Right ventricle myocardium inferior (tissue), 1 donor: ENCODE results near the gene FSTL4. TPM values are rescaled to one million over a fixed set of nuclear protein-coding genes. Genes with fewer than 3 reads are reported as not detected.

ENCODE experiments used
- ATAC-seq: fragments of 200-7000 bp; cut with Tn5 transposase; one replicate; pipeline ENCODE4 v1.9.1; 2020; ENCODE audit warnings: mild to moderate bottlenecking, moderate library complexity
- DNase-seq: peaks from one replicate; pipeline ENCODE4 v3.0.0; 2021; ENCODE audit errors: missing footprints
- intact Hi-C: fragments of 100-400 bp; cut with DNase I; formaldehyde crosslinking; loops from one replicate; pipeline ENCODE4 v1.11.0; 2022
- total RNA-seq: library from RNA; stranded (reverse); fragmentation: NEBNext Ultra II Directional; extraction: Animal tissue kit (Norgen Biotek cat#: 25700); gene quantifications from one replicate; pipeline ENCODE4 v1.2.1, GENCODE V29; 2021
- donor health status: DM: no; HTN: yes; CAD: no; lungs with severe emphysema.

FSTL4 gene
- total RNA-seq, 1 donor from 2014 or later = not detected

DNA sequence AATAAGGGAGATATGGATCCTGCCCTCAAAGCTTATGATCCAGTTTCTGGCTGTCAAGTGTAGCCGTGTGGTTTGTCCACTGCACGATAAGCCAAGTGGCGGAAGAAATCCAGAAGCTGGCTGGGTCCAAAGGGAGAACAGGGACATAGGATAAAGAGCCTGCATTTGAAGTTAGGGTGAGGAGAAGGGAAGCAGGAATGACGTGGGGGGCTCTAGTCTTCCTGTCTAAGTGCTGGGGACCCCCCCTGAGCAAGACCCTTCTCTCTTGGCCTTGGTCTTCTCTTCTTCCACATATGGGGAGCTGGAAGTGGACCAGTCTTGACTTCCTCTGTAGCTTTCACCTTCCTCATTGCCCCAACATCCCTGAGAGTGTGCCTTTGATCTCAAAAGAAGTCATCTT lies 186.6 kb downstream of the FSTL4 start:
- no peak for ATAC-seq
- intact Hi-C loops = loop anchor here (2.0 to 10.0 kb wide), 2 partner anchors 185 to 519 kb away; no protein-coding TSS in a partner anchor
- DNase-seq = no peak

- no peak for ATAC-seq
- no peak for DNase-seq
- intact Hi-C loops = loop anchor here (2.0 to 10.0 kb wide), 2 partner anchors 186 to 520 kb away; no protein-coding TSS in a partner anchor
Observed at GRCh38 chr5:133425222-133425621, 187.1 kb downstream of the FSTL4 start.

DNA sequence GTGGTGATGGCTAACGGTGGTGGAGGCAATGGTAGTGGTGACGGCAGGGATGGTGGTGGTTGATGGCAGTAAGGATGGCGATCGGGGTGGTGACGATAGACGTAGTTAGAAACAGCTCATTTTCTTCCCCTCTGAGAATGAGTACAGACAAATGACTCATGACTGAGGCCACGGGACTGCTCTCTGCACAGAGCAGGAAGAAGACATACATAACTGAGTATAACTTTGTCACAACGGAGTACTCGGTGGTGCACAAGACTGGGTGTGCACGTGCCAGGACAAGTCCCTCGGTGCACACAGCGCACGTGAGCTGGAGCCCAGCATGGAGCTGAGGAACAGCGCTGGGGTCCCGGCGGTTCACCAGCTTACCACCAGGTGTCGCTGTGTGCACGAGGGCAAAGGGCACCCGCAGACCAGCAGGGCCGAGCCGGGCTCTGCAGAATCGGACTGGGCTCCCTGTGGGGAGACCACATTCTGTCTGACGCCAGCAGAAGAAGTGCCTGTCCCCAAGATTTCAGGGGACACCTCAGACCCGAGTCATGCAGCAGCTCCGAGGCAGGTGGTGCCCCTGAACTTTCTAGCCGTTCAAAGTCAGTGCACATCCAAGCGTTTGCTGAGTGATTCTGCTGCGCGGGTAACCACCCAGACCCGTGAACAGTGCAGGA lies 188.6 kb downstream of the FSTL4 start:
- intact Hi-C loops = loop anchor here (2.0 to 10.0 kb wide), 3 partner anchors 187 to 521 kb away; no protein-coding TSS in a partner anchor

GRCh38 chr5:133423011-133423617 lies 189.2 kb downstream of the FSTL4 start:
- peak; percentile 13 for ATAC-seq

More for the DNA sequence above, 188.6 kb downstream of the FSTL4 start:
- ATAC-seq (peak; percentile 77), DNase-seq (peak; percentile 83)

DNA sequence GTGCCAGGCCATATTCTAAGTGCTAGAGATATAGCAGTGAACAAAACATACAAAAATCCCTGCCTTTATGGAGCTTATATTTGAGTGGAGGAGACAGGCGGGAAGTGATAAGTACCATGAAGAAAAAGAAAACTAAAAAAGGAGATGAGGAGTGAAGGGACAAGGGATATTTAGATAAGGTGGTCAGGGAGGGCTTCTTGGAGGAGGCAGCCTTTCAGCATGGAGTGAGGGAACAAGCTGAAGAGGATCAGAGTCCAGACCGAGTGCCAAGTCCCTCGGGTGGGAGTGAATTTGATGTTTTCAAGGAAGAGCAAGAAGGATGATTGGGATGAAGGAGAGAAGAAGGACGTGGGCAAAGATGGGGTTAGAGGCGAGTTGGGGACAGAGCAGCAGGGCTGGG lies 190.5 kb downstream of the FSTL4 start:
- intact Hi-C loops = loop anchor here (5.0 to 10.0 kb wide), 2 partner anchors 445 to 523 kb away; no protein-coding TSS in a partner anchor
- no peak for ATAC-seq
- DNase-seq = no peak

More at GRCh38 chr5:133423011-133423617, 189.2 kb downstream of the FSTL4 start:
- intact Hi-C loops = loop anchor here (5.0 to 10.0 kb wide), 2 partner anchors 444 to 522 kb away; no protein-coding TSS in a partner anchor
- DNase-seq = no peak

DNA sequence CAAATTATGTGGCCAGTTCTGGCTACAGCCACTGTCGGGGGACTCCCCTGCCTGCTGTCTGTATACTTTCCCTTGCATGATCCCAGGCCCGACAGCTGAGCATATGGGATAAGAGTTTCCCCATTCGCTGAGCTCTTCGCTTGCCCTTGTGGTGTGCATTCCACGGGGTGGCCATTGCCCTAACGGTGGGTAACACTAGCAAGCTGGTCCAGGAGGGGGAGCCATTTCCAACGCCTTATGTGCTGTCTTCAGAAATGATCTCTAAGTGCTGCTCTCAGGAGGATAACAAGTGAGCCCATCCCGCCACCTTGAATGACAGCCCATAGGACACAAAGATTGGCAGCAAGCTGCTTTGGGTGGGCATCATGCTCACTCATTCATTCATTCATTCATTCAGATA lies 190.9 kb downstream of the FSTL4 start:
- no peak for DNase-seq
- no peak for ATAC-seq
- intact Hi-C loops = loop anchor here (5.0 to 10.0 kb wide), 2 partner anchors 446 to 523 kb away; no protein-coding TSS in a partner anchor

GRCh38 chr5:133420440-133421301 lies 191.7 kb downstream of the FSTL4 start:
- no peak for ATAC-seq
- intact Hi-C loops = loop anchor here (5.0 to 10.0 kb wide), 2 partner anchors 447 to 524 kb away; no protein-coding TSS in a partner anchor

GRCh38 chr5:133415906-133416305 lies 196.4 kb downstream of the FSTL4 start:
- intact Hi-C loops = no loop called here
- no peak for DNase-seq
- ATAC-seq = no peak

More at GRCh38 chr5:133420440-133421301, 191.7 kb downstream of the FSTL4 start:
- DNase-seq = no peak

DNA sequence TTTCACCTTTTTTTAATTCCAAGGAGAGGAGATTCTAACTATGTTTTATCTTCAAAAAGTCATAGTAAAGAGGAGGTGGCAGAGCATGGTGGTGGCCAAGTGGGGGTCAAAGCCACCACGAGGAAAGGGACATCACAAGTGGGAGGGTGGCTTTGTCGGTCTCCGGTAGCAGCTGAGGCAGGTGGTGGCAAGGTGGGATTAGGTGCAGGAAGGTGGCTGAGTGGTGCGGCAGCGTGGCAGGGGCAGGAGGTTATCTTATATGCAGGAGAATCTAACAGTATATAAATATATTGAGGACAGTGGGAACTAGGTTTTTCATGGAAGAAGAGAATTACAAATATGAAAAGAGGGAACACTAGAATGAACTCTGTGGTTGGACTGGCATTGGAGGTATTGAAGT lies 196.8 kb downstream of the FSTL4 start:
- DNase-seq (no peak), ATAC-seq (no peak)
- intact Hi-C loops = no loop called here

DNA sequence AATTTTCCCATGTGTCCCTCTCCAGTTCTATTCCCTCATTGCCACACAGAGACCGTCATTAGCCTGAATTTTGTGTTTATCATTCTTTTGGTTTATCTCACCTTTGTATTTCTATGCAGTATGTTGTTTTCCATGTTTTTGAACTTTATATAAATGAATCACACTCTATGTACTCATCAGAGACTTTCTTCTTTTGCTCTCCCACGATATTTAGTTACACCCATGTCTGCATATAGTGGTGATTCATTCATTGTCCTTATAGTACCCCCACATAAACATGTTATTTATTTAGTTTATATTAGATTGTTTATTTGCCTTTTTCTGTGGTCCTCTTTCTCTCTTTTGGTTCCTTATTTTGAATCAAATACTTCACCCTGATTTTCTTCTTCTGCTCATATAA lies 199.7 kb downstream of the FSTL4 start:
- ATAC-seq (no peak), DNase-seq (no peak)
- intact Hi-C loops = no loop called here

DNA sequence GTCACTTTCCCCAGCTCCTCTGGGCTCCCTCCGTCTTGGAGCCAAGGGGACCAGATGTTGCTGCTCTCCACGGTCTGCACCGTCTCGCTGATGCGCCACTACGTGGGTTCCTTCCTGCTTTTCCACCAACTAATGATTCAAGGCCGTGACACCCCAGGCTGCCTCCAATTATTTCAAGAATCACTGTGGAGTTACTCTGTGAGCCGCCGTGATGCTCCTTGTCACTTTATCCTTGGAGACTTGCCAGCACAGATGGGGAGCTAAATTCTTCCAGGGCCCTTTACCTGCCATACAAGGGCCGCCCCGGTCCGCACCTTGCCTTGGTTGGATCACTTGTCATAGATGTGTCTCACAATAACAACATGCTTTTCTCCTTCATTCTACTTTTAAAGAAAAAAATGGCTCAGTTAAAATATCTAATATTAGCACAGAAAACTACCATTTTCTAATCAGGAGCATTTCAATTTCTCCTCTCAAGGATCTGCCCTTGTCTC lies 202.0 kb downstream of the FSTL4 start:
- DNase-seq (no peak), ATAC-seq (no peak)
- intact Hi-C loops = no loop called here

DNA sequence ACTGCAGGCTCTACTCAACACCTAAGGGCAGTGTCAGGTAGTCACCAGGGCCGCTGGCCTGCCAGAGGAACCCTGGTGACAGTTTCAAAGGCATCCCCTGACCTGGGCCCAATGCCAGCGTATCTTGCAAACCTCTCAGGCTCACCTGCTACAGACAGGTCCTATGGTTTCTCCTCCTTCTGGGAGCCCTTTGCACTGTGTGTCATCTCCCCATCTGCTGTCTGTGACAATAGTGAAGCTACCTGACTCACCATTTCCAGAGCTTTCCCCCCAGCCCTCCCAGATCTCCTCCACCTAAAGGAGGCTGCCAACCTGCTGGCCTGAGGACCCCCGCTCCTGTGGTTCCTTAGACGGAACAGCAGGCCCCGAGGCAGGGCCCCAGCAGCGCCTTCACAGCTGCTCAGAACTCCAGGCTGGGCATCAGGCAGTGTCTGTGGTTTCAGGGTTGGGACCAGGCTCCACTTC lies 203.1 kb downstream of the FSTL4 start:
- ATAC-seq (no peak), DNase-seq (no peak)

GRCh38 chr5:133408322-133408721 lies 204.0 kb downstream of the FSTL4 start:
- ATAC-seq (no peak), DNase-seq (no peak)
- intact Hi-C loops = no loop called here

More for the DNA sequence above, 203.1 kb downstream of the FSTL4 start:
- intact Hi-C loops = no loop called here

GRCh38 chr5:133406977-133407632 lies 205.2 kb downstream of the FSTL4 start:
- ATAC-seq (no peak), DNase-seq (no peak)
- intact Hi-C loops = no loop called here

- DNase-seq = no peak
- intact Hi-C loops = no loop called here
- no peak for ATAC-seq
Observed at GRCh38 chr5:133406208-133406976, 205.9 kb downstream of the FSTL4 start.

GRCh38 chr5:133405275-133406034 lies 206.9 kb downstream of the FSTL4 start:
- intact Hi-C loops = no loop called here
- ATAC-seq (no peak), DNase-seq (no peak)

DNA sequence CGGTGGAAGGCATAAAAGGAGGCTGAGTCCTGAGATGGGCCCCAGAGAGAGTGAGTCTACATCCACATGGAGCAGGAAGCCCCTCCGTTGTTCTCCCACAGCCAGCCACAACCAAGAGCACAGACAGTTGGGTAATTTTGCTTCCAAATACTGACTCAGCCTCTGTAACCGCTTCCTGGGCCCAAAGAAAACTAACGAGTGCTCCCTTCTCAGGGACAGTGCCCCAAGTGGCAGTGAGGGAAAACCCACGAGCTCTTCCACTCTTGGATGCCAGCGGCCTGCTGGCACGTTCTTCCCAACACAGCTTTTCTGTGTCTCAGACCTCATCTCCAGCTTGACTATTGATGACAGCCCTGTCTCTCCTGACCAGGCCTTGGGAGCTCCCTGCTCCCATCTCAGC lies 207.6 kb downstream of the FSTL4 start:
- ATAC-seq (no peak), DNase-seq (no peak)
- intact Hi-C loops = no loop called here
